ENCODE data around the gene RDX. TPM values are rescaled to one million over a fixed set of nuclear protein-coding genes. Genes with fewer than 3 reads are reported as not detected.

The RDX gene
- polyA plus RNA-seq, 5 donors, result 64.2 to 154 (median 137) TPM

GRCh38 chr11:110147962-110148709 lies 148.3 kb downstream of the RDX start:
- DNase-seq, result no peak

GRCh38 chr11:110141812-110142211 lies 154.6 kb downstream of the RDX start:
- DNase-seq, result no peak

GRCh38 chr11:110134110-110134509 lies 162.3 kb downstream of the RDX start:
- no peak for DNase-seq

GRCh38 chr11:110133160-110133559 lies 163.3 kb downstream of the RDX start:
- DNase-seq, result no peak

- DNase-seq, result no peak
These were observed 164.9 kb downstream of the RDX start for GRCh38 chr11:110131386-110132123.

- peak; percentile 13 to 16 for DNase-seq
These were observed 165.7 kb downstream of the RDX start for GRCh38 chr11:110130642-110131238.

GRCh38 chr11:110128161-110128560 lies 168.3 kb downstream of the RDX start:
- peak in 1 of 2 donors; percentile 11 for DNase-seq

GRCh38 chr11:110126936-110127335 lies 169.5 kb downstream of the RDX start:
- no peak for DNase-seq

GRCh38 chr11:110125632-110126031 lies 170.8 kb downstream of the RDX start:
- DNase-seq, result no peak

Other genes with a start within 250 kb of the RDX start
- gene ZC3H12C, start 203.2 kb downstream of the RDX start, polyA plus RNA-seq (ENCODE audit: insufficient read depth in 1 of 5, insufficient read length in 5 of 5, low replicate concordance in 1 of 5), result 10 to 100 TPM in 3 of 5 donors, 1 to 10 TPM in 2; 4.9 to 10.6 (median 10.0) TPM
- gene FDX1, start 133.3 kb upstream of the RDX start, polyA plus RNA-seq (ENCODE audit: insufficient read depth in 1 of 5, insufficient read length in 5 of 5, low replicate concordance in 1 of 5), result 10 to 100 TPM; 15.3 to 21.5 (median 17.0) TPM